GM21825 (cell line): ENCODE results near the gene PCSK1.
"Not testable (repeated sequence)": the region's sequence is repeated elsewhere in the genome, so short reads cannot be mapped to it uniquely, and the experiment has no call there.

Experiments used
- ATAC-seq: cut with Tn5 transposase; IDR thresholded peaks from one replicate; pipeline ENCODE4 v1.9.1; 2021; ENCODE audit warnings: mild to moderate bottlenecking, moderate library complexity; ENCODE audit not compliant: unreplicated experiment

The PCSK1 gene

GRCh38 chr5:96374653-96375052, 58.4 kb downstream of the PCSK1 start:
- no peak for ATAC-seq

GRCh38 chr5:96373381-96373733, 59.7 kb downstream of the PCSK1 start:
- ATAC-seq, result no peak

- ATAC-seq, result no peak
Observed at GRCh38 chr5:96372726-96373380, 60.2 kb downstream of the PCSK1 start.

GRCh38 chr5:96370976-96371375, 62.1 kb downstream of the PCSK1 start:
- no peak for ATAC-seq

- not testable (repeated sequence) for ATAC-seq
Observed at GRCh38 chr5:96367337-96367736, 65.7 kb downstream of the PCSK1 start.

- ATAC-seq, result no peak
Observed at GRCh38 chr5:96354237-96354636, 78.8 kb downstream of the PCSK1 start.

- ATAC-seq, result no peak
Observed at GRCh38 chr5:96353220-96353619, 79.8 kb downstream of the PCSK1 start.

GRCh38 chr5:96350678-96351077, 82.4 kb downstream of the PCSK1 start:
- no peak for ATAC-seq

- no peak for ATAC-seq
Observed at GRCh38 chr5:96348536-96348935, 84.5 kb downstream of the PCSK1 start.

- no peak for ATAC-seq
Observed at GRCh38 chr5:96347502-96348292, 85.4 kb downstream of the PCSK1 start.

GRCh38 chr5:96344678-96345577, 88.1 kb downstream of the PCSK1 start:
- peak; percentile 87 for ATAC-seq

- no peak for ATAC-seq
Observed at GRCh38 chr5:96343094-96343493, 90.0 kb downstream of the PCSK1 start.

- ATAC-seq, result no peak
Observed at GRCh38 chr5:96342581-96342980, 90.5 kb downstream of the PCSK1 start.
